SK-N-SH treated with all-trans-retinoic acid at 6 μM for 48 hours (cell line): ENCODE measurements around the gene ROCK1.

Source experiments
- CREB5 ChIP-seq: fragments of 250-450 bp; sonication (Bioruptor Pico); IDR thresholded peaks from 2 replicates; pipeline ENCODE4 v1.5.1; 2020; ENCODE audit warnings: low read depth, mild to moderate bottlenecking, moderate library complexity
- ESRRG ChIP-seq: fragments of 250-450 bp; sonication (Bioruptor Pico); IDR thresholded peaks from 2 replicates; pipeline ENCODE4 v1.6.1; 2021; ENCODE audit warnings: mild to moderate bottlenecking
- ISL1 ChIP-seq: fragments of 250-450 bp; sonication (Bioruptor Pico); IDR thresholded peaks from 2 replicates; pipeline ENCODE4 v2.1.2; 2022; ENCODE audit warnings: mild to moderate bottlenecking, moderate library complexity
- OSR1 ChIP-seq: fragments of 250-450 bp; sonication (Bioruptor Pico); IDR thresholded peaks from 2 replicates; pipeline ENCODE4 v1.8.0; 2022; ENCODE audit warnings: moderate library complexity, mild to moderate bottlenecking, inconsistent platforms
- PATZ1 ChIP-seq: fragments of 250-450 bp; sonication (Bioruptor Pico); IDR thresholded peaks from 2 replicates; pipeline ENCODE4 v1.8.0; 2020; ENCODE audit warnings: mild to moderate bottlenecking, moderate library complexity, borderline replicate concordance
- TSHZ2 ChIP-seq: fragments of 250-450 bp; sonication (Bioruptor Pico); IDR thresholded peaks from 2 replicates; pipeline ENCODE4 v1.5.0; 2020; ENCODE audit warnings: mild to moderate bottlenecking, moderate library complexity
- ZC3H10 ChIP-seq: fragments of 250-450 bp; sonication (Bioruptor Pico); IDR thresholded peaks from 2 replicates; pipeline ENCODE4 v1.5.1; 2021; ENCODE audit warnings: mild to moderate bottlenecking, moderate library complexity
- ZFP30 ChIP-seq: fragments of 450-650 bp; formaldehyde crosslinking; IDR thresholded peaks from 2 replicates; pipeline ENCODE4 v1.5.0; 2022; ENCODE audit warnings: mild to moderate bottlenecking, moderate library complexity
- ZNF565 ChIP-seq: fragments of 450-650 bp; formaldehyde crosslinking; conservative IDR thresholded peaks from 2 replicates; pipeline ENCODE4 v1.5.0; 2020; ENCODE audit warnings: low read depth, mild to moderate bottlenecking, moderate library complexity
- ZNF70 ChIP-seq: fragments of 450-650 bp; formaldehyde crosslinking; IDR thresholded peaks from 2 replicates; pipeline ENCODE4 v1.5.0; 2020; ENCODE audit warnings: mild to moderate bottlenecking, moderate library complexity
- TF ChIP-seq, protein P1 (sequence below): fragments of 250-450 bp; sonication (Bioruptor Pico); IDR thresholded peaks from 2 replicates; pipeline ENCODE4 v1.8.0; 2021; ENCODE audit warnings: low read depth, mild to moderate bottlenecking, moderate library complexity, borderline replicate concordance

DNA sequence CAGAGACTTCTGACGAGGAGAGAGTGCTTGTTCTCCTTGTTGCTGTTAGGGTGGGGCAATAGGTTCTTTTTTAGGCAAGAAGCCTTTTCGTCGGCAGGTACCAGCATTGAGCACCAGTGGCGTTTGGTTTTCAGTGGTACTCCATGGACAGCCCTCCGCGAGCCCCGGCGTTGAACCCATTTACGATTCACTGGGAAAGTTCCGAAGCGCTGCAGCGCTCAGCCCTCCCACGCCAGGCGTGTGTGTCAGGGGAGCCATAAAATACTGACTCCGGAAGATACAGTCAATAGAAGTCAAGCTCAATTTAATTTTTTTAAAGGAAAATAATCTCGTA lies 494 bp upstream of the ROCK1 start:
- TF ChIP-seq ISL1 (no peak), ESRRG (CRISPR knock-in tag) (no peak), OSR1 (CRISPR knock-in tag) (no peak), ZC3H10 (CRISPR knock-in tag) (no peak), ZFP30 (CRISPR knock-in tag) (no peak), ZNF70 (CRISPR knock-in tag) (no peak), CREB5 (no peak), TSHZ2 (CRISPR knock-in tag) (no peak), PATZ1 (CRISPR knock-in tag) (no peak), ZNF565 (CRISPR knock-in tag) (no peak)
- TF ChIP-seq, protein P1, sequence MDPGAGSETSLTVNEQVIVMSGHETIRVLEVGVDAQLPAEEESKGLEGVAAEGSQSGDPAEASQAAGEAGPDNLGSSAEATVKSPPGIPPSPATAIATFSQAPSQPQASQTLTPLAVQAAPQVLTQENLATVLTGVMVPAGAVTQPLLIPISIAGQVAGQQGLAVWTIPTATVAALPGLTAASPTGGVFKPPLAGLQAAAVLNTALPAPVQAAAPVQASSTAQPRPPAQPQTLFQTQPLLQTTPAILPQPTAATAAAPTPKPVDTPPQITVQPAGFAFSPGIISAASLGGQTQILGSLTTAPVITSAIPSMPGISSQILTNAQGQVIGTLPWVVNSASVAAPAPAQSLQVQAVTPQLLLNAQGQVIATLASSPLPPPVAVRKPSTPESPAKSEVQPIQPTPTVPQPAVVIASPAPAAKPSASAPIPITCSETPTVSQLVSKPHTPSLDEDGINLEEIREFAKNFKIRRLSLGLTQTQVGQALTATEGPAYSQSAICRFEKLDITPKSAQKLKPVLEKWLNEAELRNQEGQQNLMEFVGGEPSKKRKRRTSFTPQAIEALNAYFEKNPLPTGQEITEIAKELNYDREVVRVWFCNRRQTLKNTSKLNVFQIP (CRISPR knock-in tag): no peak
